HG03575 (cell line): ENCODE results near the gene GNB1.
"Not testable (repeated sequence)": the region's sequence is repeated elsewhere in the genome, so short reads cannot be mapped to it uniquely, and the experiment has no call there.

Experiments used
- ATAC-seq: cut with Tn5 transposase; IDR thresholded peaks from one replicate; pipeline ENCODE4 v1.9.1; 2021; ENCODE audit not compliant: unreplicated experiment, insufficient number of reproducible peaks, low FRiP score; ENCODE audit errors: extremely low read depth

GNB1 gene

DNA sequence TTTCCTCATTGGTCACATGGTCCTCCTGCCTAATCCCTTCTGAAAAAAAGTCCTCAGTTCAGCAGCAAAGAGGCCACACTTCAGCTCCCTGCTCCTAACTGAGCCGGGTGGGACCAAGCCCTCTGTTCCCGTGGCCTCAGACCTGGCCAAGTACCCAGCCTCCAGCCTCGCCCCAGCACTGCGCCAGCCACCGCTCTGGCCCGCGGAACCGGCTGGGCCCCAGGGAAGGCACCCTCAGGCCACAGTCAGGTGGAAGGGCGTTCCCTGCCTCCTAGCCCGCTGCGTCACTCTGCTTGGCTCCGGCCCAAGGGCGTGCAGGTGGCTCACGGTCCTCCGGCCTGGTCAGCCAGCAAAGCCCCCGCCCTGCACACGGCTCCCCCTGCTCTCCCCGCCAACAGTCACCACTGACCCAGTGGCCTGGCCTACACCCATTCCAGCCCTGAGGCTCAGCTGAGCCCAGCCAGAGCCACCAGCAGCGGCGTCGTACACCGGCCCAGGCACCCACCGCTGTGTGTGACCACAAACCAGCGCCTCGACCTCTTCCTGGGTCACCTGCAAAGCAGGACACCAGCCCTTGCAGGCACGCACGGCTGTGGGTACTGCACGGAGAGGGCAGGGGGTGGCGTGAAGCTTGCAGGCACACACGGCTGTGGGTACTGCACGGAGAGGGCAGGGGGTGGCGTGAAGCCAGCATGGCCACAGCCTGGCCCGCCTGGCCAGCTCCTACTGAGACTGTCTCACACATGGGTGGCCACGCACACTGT lies 132.0 kb downstream of the GNB1 start:
- no peak for ATAC-seq

GRCh38 chr1:1758059-1758621 lies 132.7 kb downstream of the GNB1 start:
- no peak for ATAC-seq

GRCh38 chr1:1757422-1758058 lies 133.3 kb downstream of the GNB1 start:
- ATAC-seq, result no peak

DNA sequence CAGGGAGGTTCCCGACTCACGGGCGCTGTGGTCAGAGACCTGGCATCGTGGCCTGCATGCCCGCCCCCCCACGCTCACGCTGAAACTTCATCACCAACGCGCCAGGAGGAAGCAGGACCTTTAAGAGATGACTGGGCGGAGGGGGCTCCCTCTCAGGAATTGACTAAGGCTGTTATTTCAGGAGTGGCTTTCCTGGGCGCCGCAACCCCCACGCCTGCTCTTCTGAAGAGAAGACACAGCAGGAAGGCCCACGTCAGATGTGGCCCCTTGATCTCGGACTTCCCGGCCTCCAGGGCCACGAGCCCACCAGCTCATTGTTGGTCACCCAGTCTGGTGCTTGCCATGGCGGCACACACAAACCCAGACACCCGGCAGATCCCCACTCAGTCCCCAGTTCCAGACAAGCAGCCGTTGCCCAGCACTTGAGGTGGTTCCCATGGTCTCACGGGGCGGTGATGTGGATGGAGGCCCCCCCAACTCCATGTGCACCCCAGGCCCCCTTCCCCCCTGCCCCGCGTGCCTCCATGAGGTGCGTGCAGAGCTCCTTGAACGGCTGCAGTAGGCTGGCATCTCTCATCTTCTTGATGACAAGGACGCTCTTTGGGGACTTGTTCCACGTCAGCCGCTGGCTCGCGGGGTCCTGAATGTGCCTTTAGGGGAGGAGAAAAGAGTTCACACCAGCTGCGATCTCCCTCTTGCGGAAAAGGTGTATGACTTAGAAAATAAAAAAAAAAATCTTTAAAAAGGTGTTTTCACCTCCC lies 134.0 kb downstream of the GNB1 start:
- ATAC-seq, result no peak

- no peak for ATAC-seq
Observed at GRCh38 chr1:1755852-1756251, 135.0 kb downstream of the GNB1 start.

GRCh38 chr1:1755426-1755825 lies 135.5 kb downstream of the GNB1 start:
- no peak for ATAC-seq

GRCh38 chr1:1754051-1754815 lies 136.7 kb downstream of the GNB1 start:
- ATAC-seq, result no peak

DNA sequence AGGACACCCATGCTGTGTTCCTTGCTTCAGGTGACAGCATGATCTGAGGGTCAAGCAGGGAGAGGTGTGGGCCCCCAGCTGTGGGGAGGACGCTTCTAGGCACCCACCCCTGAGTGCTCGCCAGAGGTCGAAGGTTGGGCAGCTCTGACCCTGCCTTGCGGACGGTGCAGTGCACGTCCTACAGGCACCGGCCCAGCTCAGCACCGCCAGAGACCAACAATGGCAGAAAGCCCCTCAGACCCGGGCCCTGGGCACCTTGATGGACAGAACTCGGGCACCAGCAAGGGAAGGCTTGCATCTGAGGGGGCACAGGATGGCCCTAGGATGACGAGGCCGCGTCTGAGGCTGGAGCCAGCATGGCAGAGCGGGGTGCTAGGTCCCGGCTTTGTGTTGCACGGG lies 137.3 kb downstream of the GNB1 start:
- no peak for ATAC-seq

DNA sequence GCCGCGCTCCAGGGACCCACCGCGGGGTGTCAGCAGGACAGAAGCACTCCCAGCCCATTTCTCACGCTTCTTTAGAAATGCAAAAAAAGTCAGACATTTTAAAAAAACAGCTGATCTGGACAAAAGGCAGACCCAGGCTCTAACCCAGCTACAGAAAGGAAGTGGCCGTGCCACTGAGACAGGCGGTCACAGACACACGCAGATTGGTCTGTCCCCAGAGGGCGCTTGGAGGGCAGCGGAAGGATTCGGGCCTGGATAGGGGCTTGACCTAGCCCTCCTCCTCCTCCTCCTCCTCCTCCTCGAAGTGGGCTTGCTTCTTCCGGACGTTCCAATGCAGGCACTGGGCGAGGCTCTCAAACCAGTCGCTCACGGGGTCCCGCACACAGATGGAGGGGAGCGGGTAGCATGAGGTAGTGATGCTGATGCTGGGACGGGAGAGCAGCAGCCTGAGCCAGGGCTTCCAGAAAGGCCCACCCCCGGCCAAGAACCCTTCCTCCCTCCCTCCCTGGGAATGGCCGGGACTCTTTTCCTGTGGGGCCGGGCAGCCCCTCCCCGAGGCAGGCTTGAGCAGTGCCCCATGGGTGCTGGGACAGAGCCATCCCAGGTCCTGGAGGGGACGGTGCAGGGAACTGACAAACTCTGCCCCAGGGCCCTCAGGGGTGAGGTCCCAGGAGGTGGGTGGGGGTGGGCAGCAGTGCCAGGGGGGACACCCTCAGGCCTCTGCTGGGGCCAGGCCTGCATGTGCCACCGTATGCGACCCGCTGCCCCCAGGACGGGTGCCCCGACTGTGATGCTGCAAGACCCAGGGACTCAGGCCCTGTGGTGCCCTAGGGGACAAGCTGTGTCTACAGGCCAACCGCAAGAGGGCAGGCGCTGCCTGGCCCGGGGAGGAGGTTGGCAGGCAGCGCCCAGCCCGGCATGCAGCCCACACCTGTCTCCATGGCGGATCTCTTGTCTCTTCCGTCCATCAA lies 138.0 kb downstream of the GNB1 start:
- ATAC-seq, result no peak

DNA sequence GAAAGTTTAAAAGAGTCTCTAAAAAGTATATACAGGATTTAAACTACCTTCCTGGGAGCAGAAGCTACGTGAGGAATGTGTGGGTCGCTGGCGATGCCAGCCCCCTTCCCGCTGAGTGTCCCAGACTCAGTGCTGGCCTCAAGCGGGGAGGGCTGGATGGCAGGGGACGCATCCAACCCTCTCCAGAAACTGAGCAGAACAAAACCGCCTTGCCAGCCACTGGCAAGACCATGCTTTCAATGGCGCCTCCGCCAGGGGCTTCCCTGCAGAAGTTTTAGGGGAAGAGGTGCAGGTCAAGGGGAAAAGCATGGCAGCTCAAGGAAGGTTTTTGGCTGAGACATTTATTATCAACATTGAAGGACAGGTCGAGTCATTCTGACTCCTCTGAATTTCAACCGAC lies 138.7 kb downstream of the GNB1 start:
- ATAC-seq, result no peak

DNA sequence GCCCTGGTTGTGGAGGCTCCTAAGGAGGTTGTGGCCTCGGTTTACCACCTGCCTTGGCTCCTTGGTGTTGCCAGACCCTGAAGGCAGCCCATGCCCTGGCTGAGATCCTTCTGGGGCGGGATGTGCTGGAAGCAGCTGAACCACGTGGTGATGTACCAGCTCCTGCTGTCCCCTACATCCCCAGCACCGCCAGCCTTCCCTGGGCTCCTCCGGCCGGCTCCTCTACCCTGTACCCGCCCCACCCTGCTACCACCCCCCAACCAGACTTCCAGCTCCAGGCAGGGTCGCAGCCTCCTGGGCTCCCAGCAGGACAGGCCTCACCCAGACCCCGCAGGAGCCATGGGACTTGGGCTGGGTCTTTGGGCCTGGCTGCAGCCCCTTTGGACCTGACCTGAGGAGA lies 140.9 kb downstream of the GNB1 start:
- ATAC-seq, result not testable (repeated sequence)

GRCh38 chr1:1748686-1749321 lies 142.1 kb downstream of the GNB1 start:
- no peak for ATAC-seq

DNA sequence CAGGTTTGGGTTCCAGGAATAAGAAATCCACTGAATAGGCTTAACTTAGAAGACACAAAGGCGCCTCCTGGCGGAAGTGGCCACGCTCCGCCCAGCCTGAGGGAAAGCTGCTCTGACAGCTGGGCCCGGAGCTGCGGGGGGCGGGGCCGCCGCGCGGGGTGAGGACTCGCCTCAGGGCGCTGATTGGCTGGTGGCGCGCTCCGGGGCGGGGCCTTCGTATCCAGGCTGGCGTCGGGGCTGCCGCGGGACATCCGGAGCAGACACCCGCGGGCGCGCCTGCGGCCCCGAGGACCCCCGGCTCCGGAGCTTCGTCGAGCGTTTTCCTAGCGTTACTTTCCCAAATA lies 144.3 kb downstream of the GNB1 start:
- peak; percentile 30 for ATAC-seq

DNA sequence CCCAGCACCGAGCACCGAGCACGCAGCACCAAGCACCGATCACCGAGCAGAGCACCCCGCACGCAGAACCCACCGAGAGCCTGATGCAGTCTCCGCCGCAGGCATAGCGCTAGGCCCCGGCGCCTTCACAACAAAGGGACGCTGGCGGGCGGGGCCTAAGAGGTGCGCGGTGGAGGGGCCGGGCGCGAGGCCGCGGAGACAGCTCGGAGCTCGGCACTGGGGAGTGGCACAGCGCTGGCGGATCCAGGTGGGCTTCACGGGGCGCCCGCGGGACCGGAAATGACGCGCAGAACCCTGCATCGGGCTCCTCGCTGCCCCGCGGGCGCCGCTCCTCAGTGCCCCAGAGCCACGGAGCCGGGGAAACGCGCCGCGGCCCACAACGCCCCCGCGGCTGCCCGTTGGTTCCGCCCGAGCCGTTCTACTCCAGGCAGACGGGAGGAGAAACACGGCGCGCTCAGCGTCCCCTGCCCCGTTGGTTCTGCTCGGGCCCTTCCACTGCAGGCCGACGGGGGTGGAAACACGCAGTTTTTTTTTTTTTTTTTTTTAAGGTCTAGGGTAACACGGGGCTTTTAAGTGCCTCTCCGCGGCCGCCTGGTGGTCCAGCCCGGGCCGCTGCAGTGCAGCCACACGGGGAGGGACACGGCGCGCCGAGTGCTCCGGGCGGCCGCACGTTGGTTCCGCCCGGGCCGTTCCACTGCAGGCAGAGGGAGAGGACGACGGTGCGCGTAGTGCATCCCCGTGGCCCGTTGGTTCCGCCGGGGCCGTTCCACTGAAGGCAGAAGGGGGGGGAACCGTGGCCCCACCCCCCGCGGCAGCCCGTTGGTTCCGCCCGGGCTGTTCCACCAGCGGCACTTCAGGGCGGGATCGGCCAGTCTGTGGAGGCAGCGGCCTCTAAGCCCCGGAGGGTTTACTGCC lies 145.0 kb downstream of the GNB1 start:
- ATAC-seq, result peak; percentile 33

- not testable (repeated sequence) for ATAC-seq
Observed at GRCh38 chr1:1742529-1742928, 148.4 kb downstream of the GNB1 start.

- not testable (repeated sequence) for ATAC-seq
Observed at GRCh38 chr1:1741013-1741412, 149.9 kb downstream of the GNB1 start.
